ENCODE measurements around the gene PLXDC1. TPM values are rescaled to one million over a fixed set of nuclear protein-coding genes. Genes with fewer than 3 reads are reported as not detected.

The PLXDC1 gene
- total and polyA plus RNA-seq, 2 of the 8 experiments (the other 6 are each of a cell fraction or from before 2014, with no cell fraction given) = 4.1 to 14.6 TPM

GRCh38 chr17:39195568-39196160 is 44.2 kb upstream of the PLXDC1 start:
- H3K18ac ChIP-seq (ENCODE audit: extremely low read depth, low read length) = peak overlapping the region; percentile 34; the same call in 1 of the 2 replicates
- CTCF ChIA-PET (ENCODE audit: partially characterized antibody) = interaction anchor here (0.8 to 3.8 kb wide), 21 partner anchors 9 to 312 kb away, joined by 3 to 24 read pairs (median 9); no protein-coding TSS in a partner anchor
- FAIRE-seq (no peak), DNase-seq (ENCODE audit: low read depth in 1 of 2, low spot score in 2 of 2) (no peak)
- peaks cover 2 to 27% of the 10 kb centered on the region in 2 experiments for H4K20me1 ChIP-seq (replicated peaks in 1 of 2; ENCODE audit: control insufficient read depth in 1 of 2, insufficient read depth in 2 of 2, low read length in 2 of 2)
- peak overlapping the region; percentile 12; the same call in 1 of the 2 replicates for H2BK12ac ChIP-seq (ENCODE audit: low read depth, low read length)
- H3K23ac ChIP-seq (ENCODE audit: insufficient read length) = no peak overlapping the region
- peak overlapping the region; percentile 50; the same call in 1 of the 2 replicates for H2BK15ac ChIP-seq (ENCODE audit: low read length)
- no peak overlapping the region for H3K27ac ChIP-seq (ENCODE audit: low read depth, low read length)
- H4K5ac ChIP-seq (ENCODE audit: insufficient read length, low read depth, low read length) = peak overlapping the region; percentile 10
- no peak overlapping the region for H3K4ac ChIP-seq (replicated peaks; ENCODE audit: insufficient read length, low read depth, low read length)
- H3K4me2 ChIP-seq (ENCODE audit: insufficient read depth in 1 of 2, low read depth in 2 of 2, low read length in 2 of 2) = peak overlapping the region; percentile 80 to 82
- H3K9ac ChIP-seq (replicated peaks in 1 of 4; ENCODE audit: extremely low read depth in 1 of 4, low read depth in 3 of 4, low read length in 3 of 4) = no peak overlapping the region
- POLR2A ChIA-PET (ENCODE audit: partially characterized antibody) = interaction anchor here (0.9 to 5.9 kb wide), 7 partner anchors 9 to 265 kb away, joined by 3 to 51 read pairs (median 5); partner anchors contain the start of gene CDK12
- H4K91ac ChIP-seq (replicated peaks; ENCODE audit: insufficient read length, low read length) = peak overlapping the region; percentile 54
- H3K56ac ChIP-seq (replicated peaks; ENCODE audit: insufficient read length, low read depth, low read length) = no peak overlapping the region
- 80% methylated on average over 8 of the region's 8 CpGs; no CpG with 5 or more reads in 1 of the 2 experiments for WGBS, 2 experiments (ENCODE audit: extremely low coverage in 1 of 2, insufficient coverage in 1 of 2, insufficient read length in 1 of 2, insufficient replicate concordance in 2 of 2, low coverage in 1 of 2, low lambda C conversion rate in 2 of 2, missing lambda C conversion rate in 1 of 2)
- H3K4me1 ChIP-seq (replicated peaks in 1 of 4; ENCODE audit: control insufficient read depth in 3 of 4, insufficient read depth in 4 of 4, low read length in 3 of 4) = peaks cover 4 to 27% (median 23%) of the 10 kb centered on the region in 4 experiments
- peak overlapping the region; percentile 66; the same call in 1 of the 2 replicates for H4K8ac ChIP-seq (ENCODE audit: extremely low read depth, insufficient read depth, low read length)
- no peak overlapping the region for H2BK120ac ChIP-seq (replicated peaks; ENCODE audit: low read depth, low read length)
- H3K27me3 ChIP-seq (replicated peaks in 1 of 4; ENCODE audit: control insufficient read depth in 3 of 4, extremely low read depth in 1 of 4, insufficient read depth in 3 of 4, low read length in 3 of 4) = no peaks in the 10 kb centered on the region
- peaks cover 4 to 41% of the 10 kb centered on the region in 2 experiments for H3K79me2 ChIP-seq (ENCODE audit: control insufficient read depth in 1 of 2, insufficient read depth in 2 of 2, low read length in 2 of 2)
- H3K14ac ChIP-seq (ENCODE audit: insufficient read length) = no peak overlapping the region
- TF ChIP-seq GTF2F1 (IDR thresholded peaks at IDR 0.05; ENCODE audit: borderline replicate concordance, low read depth, low read length) = no peak
- no peak for TF ChIP-seq HDAC6 (IDR thresholded peaks at IDR 0.05; ENCODE audit: low read depth, low read length)
- H3K79me1 ChIP-seq (ENCODE audit: low read depth, low read length) = peaks cover 21% of the 10 kb centered on the region
- peaks cover 8% of the 10 kb centered on the region for H3K23me2 ChIP-seq (ENCODE audit: low read depth, low read length)
- H3K4me3 ChIP-seq (ENCODE audit: extremely low read depth in 1 of 4, insufficient read depth in 2 of 4, low read depth in 3 of 4, low read length in 4 of 4) = peak overlapping the region; percentile 8 to 89 (median 41); a peak in 5 of 8 replicates
- H3K9me3 ChIP-seq (ENCODE audit: insufficient read depth in 2 of 2, low read depth in 1 of 2, low read length in 1 of 2) = no peaks in the 10 kb centered on the region
- peak overlapping the region; percentile 57; the same call in 1 of the 2 replicates for H2BK5ac ChIP-seq (ENCODE audit: low read depth, low read length)
- peaks cover 5 to 24% (median 17%) of the 10 kb centered on the region in 4 experiments; a peak in 7 of 8 replicates for H3K36me3 ChIP-seq (ENCODE audit: control insufficient read depth in 2 of 4, insufficient read depth in 4 of 4, low read length in 3 of 4)
- H2AK5ac ChIP-seq (ENCODE audit: low read depth, low read length) = no peak overlapping the region
- no peak overlapping the region for H2AFZ ChIP-seq (ENCODE audit: low read length)
- no peak overlapping the region for H2BK20ac ChIP-seq (ENCODE audit: low read length)

Measured in H1 (cell line).